Coronary artery (tissue), 2 donors: ENCODE measurements around the gene PSMC4.

Experiments used
- DNase-seq: peaks from one replicate; pipeline ENCODE4 v3.0.0-alpha.2; 2017; ENCODE audit warnings: low spot score
- H3K27ac ChIP-seq, 2 donors: fragments of 200-600 bp; sonication (generic); one replicate each; pipeline ENCODE4 v1.5.1; 2016 to 2019
- H3K4me3 ChIP-seq: fragments of 200-600 bp; sonication (generic); 2 replicates; pipeline ENCODE4 v1.5.1; 2016; ENCODE audit warnings: mild to moderate bottlenecking, moderate library complexity
- CTCF ChIP-seq: fragments of 200-600 bp; sonication (generic); IDR thresholded peaks from one replicate; pipeline ENCODE4 v1.5.1; 2019; ENCODE audit warnings: antibody characterized with exemption

PSMC4 gene

GRCh38 chr19:39927524-39928356 lies 43.2 kb upstream of the PSMC4 start:
- no peak overlapping the region for H3K27ac ChIP-seq
- DNase-seq: no peak
- no peak overlapping the region for H3K4me3 ChIP-seq
- no peak for TF ChIP-seq CTCF

- no peak overlapping the region for H3K4me3 ChIP-seq
- no peak overlapping the region for H3K27ac ChIP-seq
- DNase-seq: no peak
- TF ChIP-seq CTCF: no peak
These were observed 42.6 kb upstream of the PSMC4 start for GRCh38 chr19:39928357-39928725.

GRCh38 chr19:39929750-39930149 lies 41.2 kb upstream of the PSMC4 start:
- DNase-seq: no peak

GRCh38 chr19:39934584-39935363 lies 36.2 kb upstream of the PSMC4 start, which contains the start of gene FCGBP:
Gene FCGBP (minus strand): TSS chr19:39934634.
- no peak for DNase-seq
- Histone ChIP-seq H3K4me3 (no peak within 1 kb of the TSS), H3K27ac (no peak within 1 kb of the TSS)
- TF ChIP-seq CTCF: no peak

More at GRCh38 chr19:39929750-39930149, 41.2 kb upstream of the PSMC4 start:
- H3K4me3 ChIP-seq: no peak overlapping the region
- H3K27ac ChIP-seq: no peak overlapping the region
- TF ChIP-seq CTCF: no peak

GRCh38 chr19:39935364-39935661 lies 35.7 kb upstream of the PSMC4 start:
- H3K27ac ChIP-seq: no peak overlapping the region
- no peak overlapping the region for H3K4me3 ChIP-seq
- TF ChIP-seq CTCF: no peak
- DNase-seq: no peak

- no peak for TF ChIP-seq CTCF
- H3K27ac ChIP-seq: no peak overlapping the region
- DNase-seq: no peak
- H3K4me3 ChIP-seq: no peak overlapping the region
These were observed 34.9 kb upstream of the PSMC4 start for GRCh38 chr19:39936020-39936419.

GRCh38 chr19:39936622-39937021 lies 34.3 kb upstream of the PSMC4 start:
- H3K4me3 ChIP-seq: no peak overlapping the region
- TF ChIP-seq CTCF: no peak
- H3K27ac ChIP-seq: no peak overlapping the region
- DNase-seq: no peak
